Fibroblast of the conjunctiva (primary cell): ENCODE results near the gene NKIRAS1.

Source experiments
- DNase-seq: peaks from one replicate; pipeline ENCODE4 v3.0.0-alpha.2; 2010; ENCODE audit warnings: low read depth

The NKIRAS1 gene

GRCh38 chr3:23916886-23917678, at the start of gene NKIRAS1, which contains the start of gene RPL15:
Gene NKIRAS1 (minus strand): TSS chr3:23916990. CDS start chr3:23910904, 6,086 bp downstream.
Gene RPL15 (plus strand): TSS chr3:23917132. CDS start chr3:23917860, 728 bp downstream.
- DNase-seq, result peak; percentile 95

GRCh38 chr3:23966328-23966727, 49.5 kb upstream of the NKIRAS1 start:
- DNase-seq, result peak; percentile 87

DNA sequence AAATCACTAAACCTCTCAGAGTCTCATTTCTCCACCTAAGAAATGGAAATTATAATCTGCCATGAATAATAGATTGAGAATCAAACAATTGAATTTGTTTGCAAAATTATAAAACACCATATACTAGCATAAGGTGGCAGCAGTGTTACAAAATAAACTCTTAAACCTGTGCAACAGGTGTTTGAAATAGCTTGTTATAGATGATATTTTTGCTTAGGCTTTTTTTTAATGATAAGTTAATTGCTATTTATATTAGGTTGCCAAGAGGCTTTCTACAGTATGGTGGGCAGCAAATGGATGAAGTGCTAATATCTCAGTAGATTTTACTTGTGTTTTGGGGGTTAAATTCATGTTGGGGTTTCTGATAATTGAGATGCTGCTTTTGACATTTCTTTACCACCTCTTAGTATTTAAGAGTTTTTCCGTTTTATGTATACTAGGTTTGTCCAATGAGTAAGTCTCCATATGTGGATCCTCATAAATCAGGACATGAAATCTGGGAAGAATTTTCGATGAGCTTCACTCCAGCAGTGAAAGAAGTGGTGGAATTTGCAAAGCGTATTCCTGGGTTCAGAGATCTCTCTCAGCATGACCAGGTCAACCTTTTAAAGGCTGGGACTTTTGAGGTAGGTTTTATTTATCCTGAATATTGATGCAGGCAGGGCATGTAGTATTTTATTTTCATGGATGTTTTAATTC, 47.9 kb upstream of the NKIRAS1 start:
- no peak for DNase-seq

DNA sequence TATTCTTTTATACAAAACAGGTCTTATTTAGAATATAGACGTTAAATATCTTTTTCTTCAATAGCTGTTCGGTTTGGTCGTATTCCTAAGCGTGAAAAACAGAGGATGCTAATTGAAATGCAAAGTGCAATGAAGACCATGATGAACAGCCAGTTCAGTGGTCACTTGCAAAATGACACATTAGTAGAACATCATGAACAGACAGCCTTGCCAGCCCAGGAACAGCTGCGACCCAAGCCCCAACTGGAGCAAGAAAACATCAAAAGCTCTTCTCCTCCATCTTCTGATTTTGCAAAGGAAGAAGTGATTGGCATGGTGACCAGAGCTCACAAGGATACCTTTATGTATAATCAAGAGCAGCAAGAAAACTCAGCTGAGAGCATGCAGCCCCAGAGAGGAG, 45.1 kb upstream of the NKIRAS1 start:
- no peak for DNase-seq

DNA sequence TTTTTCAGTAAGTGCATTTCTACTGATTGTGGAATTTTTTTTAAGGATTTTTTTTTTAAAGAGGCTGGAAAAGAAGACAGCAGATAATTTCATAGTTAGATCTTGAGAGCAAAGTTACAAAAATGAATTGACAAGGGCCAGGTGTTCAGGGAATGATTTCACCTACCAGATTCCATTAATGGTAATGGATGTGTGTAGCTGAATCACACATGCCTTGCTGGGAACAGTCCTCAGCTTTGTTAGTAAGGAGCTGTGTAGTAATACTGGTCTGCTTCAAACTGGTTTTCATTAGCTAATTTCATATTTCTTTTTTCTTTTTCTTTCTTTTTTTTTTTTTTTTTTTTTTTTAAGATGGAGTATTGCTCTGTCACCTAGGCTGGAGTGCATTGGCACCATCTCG, 44.3 kb upstream of the NKIRAS1 start:
- no peak for DNase-seq

GRCh38 chr3:23960649-23961048, 43.9 kb upstream of the NKIRAS1 start:
- no peak for DNase-seq

DNA sequence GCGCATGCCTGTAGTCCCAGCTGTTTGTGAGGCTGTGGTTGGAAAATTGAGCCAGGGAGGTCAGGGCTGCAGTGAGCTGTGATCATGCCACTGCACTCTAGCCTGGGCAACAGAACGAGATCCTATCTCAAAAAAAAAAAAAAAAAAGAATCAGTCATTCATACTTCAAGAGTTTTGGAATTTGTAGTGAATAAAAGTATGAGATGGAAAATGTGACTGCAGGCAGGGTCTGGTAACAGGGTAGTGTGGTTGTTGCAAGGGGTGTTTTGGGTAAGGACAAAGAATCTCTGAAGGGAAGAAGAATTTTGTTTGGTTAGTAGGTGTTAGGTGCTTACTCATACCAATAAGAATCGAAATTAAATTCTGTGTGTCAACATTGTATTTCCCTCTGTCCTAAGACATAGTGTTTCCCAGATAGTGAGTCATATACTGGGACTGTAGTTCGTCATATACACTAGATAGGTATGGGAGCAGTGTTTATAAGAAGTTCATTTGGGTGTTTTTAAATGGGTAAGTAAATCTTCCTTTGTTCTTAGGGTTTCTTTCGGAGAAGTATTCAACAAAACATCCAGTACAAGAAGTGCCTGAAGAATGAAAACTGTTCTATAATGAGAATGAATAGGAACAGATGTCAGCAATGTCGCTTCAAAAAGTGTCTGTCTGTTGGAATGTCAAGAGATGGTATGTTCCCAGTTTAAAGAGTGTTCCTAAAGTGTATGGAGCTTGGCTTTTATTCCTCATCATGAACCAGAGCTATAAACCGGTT, 42.5 kb upstream of the NKIRAS1 start:
- DNase-seq, result no peak

DNA sequence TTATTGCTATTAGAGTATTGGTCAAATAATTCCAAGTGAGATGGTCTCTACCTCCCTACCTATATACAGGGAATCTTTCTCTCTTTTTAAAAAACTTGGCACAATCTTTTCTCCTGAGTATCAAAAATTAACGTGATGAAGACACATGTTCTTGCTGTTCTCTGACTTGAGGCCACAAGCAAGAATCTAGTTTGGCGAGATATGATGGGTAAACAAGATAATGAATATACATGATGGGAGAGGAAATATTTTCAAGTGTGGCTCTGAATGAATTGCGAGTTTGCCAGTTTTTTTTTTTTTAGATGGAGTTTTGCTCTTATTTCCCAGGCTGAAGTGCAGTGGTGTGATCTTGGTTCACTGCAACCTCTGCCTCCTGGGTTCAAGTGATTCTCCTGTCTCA, 39.9 kb upstream of the NKIRAS1 start:
- DNase-seq, result no peak

GRCh38 chr3:23954144-23954543, 37.4 kb upstream of the NKIRAS1 start:
- DNase-seq, result no peak

DNA sequence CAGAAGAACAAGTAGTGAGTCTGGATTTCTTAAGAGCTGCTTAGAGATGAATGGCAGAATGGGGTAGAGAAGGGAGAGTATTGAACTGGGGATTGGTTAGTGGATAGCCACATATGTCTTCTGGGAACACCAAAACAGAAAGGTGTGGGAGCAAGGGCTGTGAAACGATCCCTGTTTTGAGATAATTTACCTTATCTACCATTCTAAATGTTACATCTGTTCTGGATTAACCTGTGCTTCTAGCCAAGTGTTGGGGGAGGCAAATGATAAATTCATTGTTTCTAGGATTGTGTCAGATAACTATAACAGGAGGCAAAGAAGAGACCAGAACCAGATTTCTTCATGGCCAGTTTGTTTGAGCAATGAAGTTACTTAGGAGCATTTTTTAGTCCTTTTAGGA, 36.7 kb upstream of the NKIRAS1 start:
- DNase-seq, result no peak

- DNase-seq, result no peak
Observed at GRCh38 chr3:23952646-23953045, 35.9 kb upstream of the NKIRAS1 start.

DNA sequence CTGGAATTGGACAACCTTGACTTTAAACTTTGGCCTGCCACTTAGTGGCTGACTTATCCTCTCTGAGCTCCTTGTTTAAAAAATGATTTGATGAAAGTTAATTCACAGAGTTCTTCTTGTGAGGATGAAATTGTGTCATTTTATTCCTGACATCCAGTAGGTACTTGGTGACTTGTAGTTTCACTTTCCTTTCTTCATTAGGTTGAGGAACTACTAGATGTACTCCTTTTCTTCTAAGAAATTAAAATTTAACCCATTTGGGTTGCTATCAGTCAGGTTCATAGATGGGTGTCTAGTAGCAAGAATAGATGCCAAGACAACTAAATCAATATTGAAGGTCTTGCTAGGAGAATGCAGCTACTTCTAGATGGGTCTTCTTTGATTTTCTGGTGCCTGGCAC, 33.5 kb upstream of the NKIRAS1 start:
- no peak for DNase-seq

GRCh38 chr3:23949784-23950183, 33.0 kb upstream of the NKIRAS1 start:
- DNase-seq, result no peak

- no peak for DNase-seq
Observed at GRCh38 chr3:23948761-23949160, 32.0 kb upstream of the NKIRAS1 start.

GRCh38 chr3:23945913-23946687, 29.3 kb upstream of the NKIRAS1 start:
- DNase-seq, result peak; percentile 89

- DNase-seq, result no peak
Observed at GRCh38 chr3:23945663-23945912, 28.8 kb upstream of the NKIRAS1 start.

DNA sequence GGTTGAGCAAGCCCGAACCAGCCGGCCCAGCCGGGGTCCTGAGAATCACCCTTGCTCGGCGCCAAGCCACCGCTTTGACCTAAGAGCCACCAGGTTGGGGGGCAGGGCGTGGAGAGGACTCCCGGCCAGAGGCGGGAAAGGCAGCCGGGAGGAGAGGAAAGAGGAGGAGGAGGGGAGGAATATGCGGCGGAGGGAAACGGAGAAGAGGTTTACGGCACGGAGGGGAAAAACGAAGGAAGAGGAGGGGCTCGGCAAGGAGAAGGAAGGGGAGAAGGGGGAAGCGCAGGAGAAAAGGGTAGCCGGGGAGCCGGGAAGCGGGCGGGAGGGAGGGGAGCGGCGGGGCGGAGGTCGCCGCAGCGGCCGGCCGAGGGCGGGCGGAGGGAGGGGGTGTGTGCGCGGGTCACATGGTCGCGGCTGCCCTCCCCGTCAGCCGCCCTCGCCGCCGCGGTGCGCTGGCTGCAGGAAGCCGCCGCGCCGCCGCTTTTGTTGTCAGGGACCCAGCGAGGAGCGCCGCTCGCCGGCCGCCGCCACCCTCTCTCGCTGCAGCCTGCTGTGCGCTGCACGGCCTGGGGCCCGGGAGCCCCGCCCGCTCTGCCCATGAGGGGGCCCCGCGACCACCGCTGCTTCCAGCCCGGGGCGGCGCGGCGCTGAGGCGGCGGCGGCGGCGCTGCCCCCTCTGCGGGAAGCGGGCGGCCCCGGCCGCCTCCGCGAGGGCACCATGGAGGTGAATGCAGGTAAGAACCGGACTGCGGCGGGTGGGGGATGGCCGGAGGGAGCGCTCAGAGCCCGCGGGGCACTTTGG, 28.3 kb upstream of the NKIRAS1 start, which contains the start of gene NR1D2:
TSS of gene NR1D2 (plus strand) at position 426 of the 802 bp plus-strand sequence. CDS start at position 719, 293 bp downstream.
- no peak for DNase-seq

GRCh38 chr3:23944007-23944783, 27.4 kb upstream of the NKIRAS1 start:
- DNase-seq, result no peak

DNA sequence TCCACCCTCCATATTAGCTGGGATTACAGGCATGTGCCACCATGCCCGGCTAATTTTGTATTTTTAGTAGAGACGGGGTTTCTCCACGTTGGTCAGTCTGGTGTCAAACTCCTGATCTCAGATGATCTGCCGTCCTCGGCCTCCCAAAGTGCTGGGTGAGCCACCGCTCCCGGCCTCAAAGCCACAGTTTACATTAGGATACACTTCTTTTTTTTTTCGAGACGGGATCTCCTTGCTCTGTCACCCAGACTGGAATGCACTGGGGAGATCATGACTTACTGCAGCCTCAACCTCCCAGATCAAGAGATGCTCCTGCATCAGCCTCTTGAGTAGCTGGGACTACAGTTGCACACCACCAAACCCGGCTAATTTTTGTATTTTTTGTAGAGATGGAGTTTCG, 25.8 kb upstream of the NKIRAS1 start:
- no peak for DNase-seq

GRCh38 chr3:23941440-23941839, 24.6 kb upstream of the NKIRAS1 start:
- DNase-seq, result no peak
